Esophagus squamous epithelium (tissue), 5 donors: ENCODE results near the gene MINDY3. TPM values are rescaled to one million over a fixed set of nuclear protein-coding genes. Genes with fewer than 3 reads are reported as not detected.

ENCODE experiments used
- DNase-seq: peaks from one replicate; lab custom pipeline; 2025; lab: John Stamatoyannopoulos, UW
- H3K27ac ChIP-seq, 4 donors: fragments of 200-600 bp; sonication (generic); one replicate each; pipeline ENCODE4 v1.5.1; 2016 to 2019; ENCODE audit warnings: mild to moderate bottlenecking in 1 of 4
- H3K27me3 ChIP-seq, 4 donors: fragments of 200-600 bp; sonication (generic); 1 replicate in 3 of 4; 2 replicates in 1 of 4; pipeline versions ENCODE4 v1.5.1 to v1.6.0; 2017 to 2021; ENCODE audit warnings: antibody characterized with exemption in 1 of 4
- H3K36me3 ChIP-seq, 3 donors: fragments of 200-600 bp; sonication (generic); one replicate each; pipeline ENCODE4 v1.5.1; 2016 to 2019
- H3K4me1 ChIP-seq, 3 donors: fragments of 200-600 bp; sonication (generic); one replicate each; pipeline ENCODE4 v1.5.1; 2017 to 2019
- H3K4me3 ChIP-seq, 4 donors: fragments of 200-600 bp; sonication (generic); 1 replicate in 3 of 4; 2 replicates in 1 of 4; pipeline ENCODE4 v1.5.1; 2016 to 2019; ENCODE audit warnings: mild to moderate bottlenecking in 2 of 4, moderate library complexity in 1 of 4
- H3K9me3 ChIP-seq, 3 donors: fragments of 200-600 bp; sonication (generic); one replicate each; pipeline ENCODE4 v1.5.1; 2016 to 2019
- POLR2A ChIP-seq, 4 donors: fragments of 450-650 bp; IDR thresholded peaks; one replicate each; pipeline ENCODE4 v1.6.1; 2017; ENCODE audit warnings: antibody characterized with exemption in 4 of 4, mild to moderate bottlenecking in 4 of 4, moderate library complexity in 3 of 4
- WGBS, 2 donors: methylation state at CpG; one replicate each; pipeline ENCODE4 v1.1.5; 2018; 5-methylcytosine and 5-hydroxymethylcytosine counted together
- intact Hi-C: fragments of 100-400 bp; cut with DNase I; formaldehyde crosslinking; loops from one replicate; pipeline ENCODE4 v1.15.0; 2022
- total RNA-seq, 4 donors: library from RNA; depleted of rRNA; stranded (reverse); fragments of >200 nt; gene quantifications; one replicate each; pipeline ENCODE4 v1.1.0, GENCODE V29; 2016
- TF ChIP-seq, protein P1 (sequence below), 6 experiments: fragments of 450-650 bp in 4 of 6; fragments of 200-600 bp in 2 of 6; sonication (generic) in 2 of 6; IDR thresholded peaks; one replicate each; pipeline ENCODE4 v1.5.1; 2016 to 2019; ENCODE audit warnings: antibody characterized with exemption in 6 of 6, mild to moderate bottlenecking in 4 of 6, moderate library complexity in 4 of 6
- donor health status: DM: yes; HTN: yes; CAD: no.

The MINDY3 gene
- total RNA-seq, 4 donors from 2014 or later = 9.5 to 25.0 (median 17.5) TPM

DNA sequence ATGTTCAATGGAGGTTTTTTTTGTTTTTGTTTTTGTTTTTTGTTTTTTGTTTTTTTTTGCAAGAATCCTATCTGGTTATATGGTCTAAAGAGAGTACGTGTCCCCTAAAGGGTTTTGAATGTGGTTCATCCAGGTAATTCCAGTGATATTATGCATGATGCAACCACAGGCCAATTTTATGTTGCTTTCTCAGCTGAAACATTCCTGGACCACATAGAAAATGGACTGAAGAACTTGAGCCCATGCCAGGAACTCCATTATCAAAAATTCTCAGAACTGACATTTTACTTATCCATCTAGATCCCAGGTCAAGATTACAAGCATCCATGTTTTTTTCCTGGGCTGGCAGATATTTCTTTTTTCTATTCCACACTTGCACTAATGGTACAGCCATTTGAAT is 11.5 kb upstream of the MINDY3 start:
- Histone ChIP-seq H3K9me3 (no peaks in the 10 kb centered on the region), H3K4me1 (no peaks in the 10 kb centered on the region), H3K27ac (no peak overlapping the region), H3K4me3 (no peak overlapping the region), H3K36me3 (no peaks in the 10 kb centered on the region), H3K27me3 (peaks cover 0 to 63% (median 1%) of the 10 kb centered on the region in 4 donors)
- no peak for DNase-seq
- TF ChIP-seq, protein P1, sequence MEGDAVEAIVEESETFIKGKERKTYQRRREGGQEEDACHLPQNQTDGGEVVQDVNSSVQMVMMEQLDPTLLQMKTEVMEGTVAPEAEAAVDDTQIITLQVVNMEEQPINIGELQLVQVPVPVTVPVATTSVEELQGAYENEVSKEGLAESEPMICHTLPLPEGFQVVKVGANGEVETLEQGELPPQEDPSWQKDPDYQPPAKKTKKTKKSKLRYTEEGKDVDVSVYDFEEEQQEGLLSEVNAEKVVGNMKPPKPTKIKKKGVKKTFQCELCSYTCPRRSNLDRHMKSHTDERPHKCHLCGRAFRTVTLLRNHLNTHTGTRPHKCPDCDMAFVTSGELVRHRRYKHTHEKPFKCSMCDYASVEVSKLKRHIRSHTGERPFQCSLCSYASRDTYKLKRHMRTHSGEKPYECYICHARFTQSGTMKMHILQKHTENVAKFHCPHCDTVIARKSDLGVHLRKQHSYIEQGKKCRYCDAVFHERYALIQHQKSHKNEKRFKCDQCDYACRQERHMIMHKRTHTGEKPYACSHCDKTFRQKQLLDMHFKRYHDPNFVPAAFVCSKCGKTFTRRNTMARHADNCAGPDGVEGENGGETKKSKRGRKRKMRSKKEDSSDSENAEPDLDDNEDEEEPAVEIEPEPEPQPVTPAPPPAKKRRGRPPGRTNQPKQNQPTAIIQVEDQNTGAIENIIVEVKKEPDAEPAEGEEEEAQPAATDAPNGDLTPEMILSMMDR (IDR thresholded peaks at IDR 0.05) = no peak
- no peak for TF ChIP-seq POLR2A (IDR thresholded peaks at IDR 0.05)
- 79 to 88% methylated on average over 1 of the region's 1 CpG for WGBS, 2 donors
- intact Hi-C loops = no loop called here

DNA sequence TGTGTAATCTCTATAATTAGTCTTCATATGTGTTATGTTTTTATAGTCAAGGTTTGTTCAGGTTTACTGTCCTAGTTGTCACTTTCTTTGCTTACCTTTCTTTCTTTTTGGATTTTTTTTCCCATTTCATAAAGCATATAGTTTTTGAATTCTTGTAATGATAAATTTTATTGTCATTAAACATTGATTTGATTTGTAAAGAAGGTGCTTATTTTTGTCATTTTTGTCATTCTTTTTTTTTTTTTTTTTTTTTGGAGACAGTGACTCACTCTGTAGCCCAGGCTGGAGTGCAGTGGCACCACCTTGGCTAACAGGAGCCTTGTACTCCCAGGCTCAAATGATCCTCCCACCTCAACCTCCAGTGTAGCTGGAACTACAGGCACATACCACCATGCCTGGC is 9.6 kb upstream of the MINDY3 start:
- H3K4me1 ChIP-seq = no peaks in the 10 kb centered on the region
- no peak overlapping the region for H3K27ac ChIP-seq
- no peaks in the 10 kb centered on the region for H3K9me3 ChIP-seq
- no peaks in the 10 kb centered on the region for H3K36me3 ChIP-seq
- no peak overlapping the region for H3K4me3 ChIP-seq
- TF ChIP-seq POLR2A (IDR thresholded peaks at IDR 0.05) = no peak
- TF ChIP-seq, protein P1 (IDR thresholded peaks at IDR 0.05) = no peak
- H3K27me3 ChIP-seq = peaks cover 0 to 76% (median 1%) of the 10 kb centered on the region in 4 donors
- no peak for DNase-seq
- intact Hi-C loops = no loop called here

DNA sequence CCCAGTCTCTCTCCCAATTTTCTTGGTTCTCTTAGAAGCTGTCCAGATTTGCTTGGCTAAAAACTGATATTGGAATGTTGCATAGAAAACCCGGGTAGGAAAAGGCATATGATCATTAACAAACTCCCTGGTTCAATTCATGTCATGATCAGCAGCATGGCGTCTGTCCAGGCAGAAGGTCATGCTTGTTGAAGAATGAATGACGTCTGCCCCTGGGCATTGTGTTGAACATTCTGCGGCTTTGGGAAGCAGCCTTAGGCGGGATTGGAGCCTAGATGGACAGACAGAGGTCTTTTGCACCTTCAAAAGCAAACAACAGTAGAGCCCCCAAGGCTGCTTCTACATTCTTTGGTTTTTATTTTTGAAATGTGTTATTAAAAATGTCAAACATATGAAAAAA is 7.7 kb upstream of the MINDY3 start:
- Histone ChIP-seq H3K4me3 (no peak overlapping the region), H3K27me3 (peaks cover 0 to 89% (median 1%) of the 10 kb centered on the region in 4 donors), H3K9me3 (no peaks in the 10 kb centered on the region), H3K36me3 (no peaks in the 10 kb centered on the region), H3K4me1 (no peaks in the 10 kb centered on the region), H3K27ac (no peak overlapping the region)
- WGBS, 2 donors = 33 to 34% methylated on average over 5 of the region's 5 CpGs
- intact Hi-C loops = no loop called here
- TF ChIP-seq POLR2A (IDR thresholded peaks at IDR 0.05) = no peak
- TF ChIP-seq, protein P1 (IDR thresholded peaks at IDR 0.05) = no peak
- no peak for DNase-seq

DNA sequence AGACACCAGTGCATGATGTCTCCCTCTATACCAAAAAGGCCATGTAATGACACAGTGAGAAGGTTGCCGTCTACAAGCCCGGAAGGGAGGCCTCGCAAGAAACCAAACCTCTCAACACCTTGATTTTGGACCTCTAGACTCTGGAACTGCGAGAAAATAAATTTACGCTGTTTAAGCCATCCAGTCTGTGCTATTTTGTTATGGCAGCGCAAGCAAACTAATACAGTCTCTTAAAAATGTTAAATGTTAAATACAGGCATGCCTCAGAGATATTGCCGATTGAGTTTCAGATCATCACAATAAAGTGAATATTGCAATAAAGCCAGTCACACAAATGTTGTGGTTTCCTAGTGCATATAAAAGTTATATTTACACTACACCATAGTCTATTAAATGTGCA is 5.0 kb upstream of the MINDY3 start:
- Histone ChIP-seq H3K36me3 (no peaks in the 10 kb centered on the region), H3K9me3 (no peaks in the 10 kb centered on the region), H3K27ac (no peak overlapping the region), H3K4me3 (no peak overlapping the region), H3K27me3 (peaks cover 0 to 82% (median under 1%) of the 10 kb centered on the region in 4 donors), H3K4me1 (peaks cover 3 to 6% (median 5%) of the 10 kb centered on the region in 3 donors)
- no peak for DNase-seq
- no peak for TF ChIP-seq POLR2A (IDR thresholded peaks at IDR 0.05)
- TF ChIP-seq, protein P1 (IDR thresholded peaks at IDR 0.05) = no peak
- intact Hi-C loops = no loop called here
- whole genome bisulfite sequencing, 2 donors = 89 to 93% methylated on average over 7 of the region's 7 CpGs

DNA sequence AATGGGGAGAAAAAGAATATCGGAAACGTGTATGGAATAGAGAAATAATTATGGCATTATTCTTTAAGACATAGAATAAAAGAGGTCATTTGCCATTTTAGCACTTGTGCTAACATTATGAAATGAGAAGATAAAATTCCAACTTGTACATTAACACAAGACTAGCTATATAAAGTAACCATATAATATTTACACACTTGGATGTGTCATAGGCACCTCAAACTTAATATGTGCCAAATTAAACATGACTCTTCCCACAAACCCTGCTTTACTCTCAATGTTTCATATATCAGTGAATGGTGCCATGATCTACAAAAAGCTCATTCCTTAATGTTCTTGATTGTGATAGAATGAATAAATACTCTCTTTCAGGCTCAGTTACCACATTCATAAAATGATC is 4.1 kb upstream of the MINDY3 start:
- TF ChIP-seq, protein P1 (IDR thresholded peaks at IDR 0.05) = no peak
- TF ChIP-seq POLR2A (IDR thresholded peaks at IDR 0.05) = no peak
- no peak for DNase-seq
- Histone ChIP-seq H3K4me1 (peaks cover 3 to 9% (median 5%) of the 10 kb centered on the region in 3 donors), H3K27ac (no peak overlapping the region), H3K27me3 (peaks cover 0 to 73% (median 0%) of the 10 kb centered on the region in 4 donors), H3K36me3 (no peaks in the 10 kb centered on the region), H3K4me3 (no peak overlapping the region), H3K9me3 (no peaks in the 10 kb centered on the region)
- 79 to 84% methylated on average over 2 of the region's 2 CpGs for WGBS, 2 donors
- intact Hi-C loops = no loop called here
